ENCODE measurements around the gene LRP1.

Gene LRP1

DNA sequence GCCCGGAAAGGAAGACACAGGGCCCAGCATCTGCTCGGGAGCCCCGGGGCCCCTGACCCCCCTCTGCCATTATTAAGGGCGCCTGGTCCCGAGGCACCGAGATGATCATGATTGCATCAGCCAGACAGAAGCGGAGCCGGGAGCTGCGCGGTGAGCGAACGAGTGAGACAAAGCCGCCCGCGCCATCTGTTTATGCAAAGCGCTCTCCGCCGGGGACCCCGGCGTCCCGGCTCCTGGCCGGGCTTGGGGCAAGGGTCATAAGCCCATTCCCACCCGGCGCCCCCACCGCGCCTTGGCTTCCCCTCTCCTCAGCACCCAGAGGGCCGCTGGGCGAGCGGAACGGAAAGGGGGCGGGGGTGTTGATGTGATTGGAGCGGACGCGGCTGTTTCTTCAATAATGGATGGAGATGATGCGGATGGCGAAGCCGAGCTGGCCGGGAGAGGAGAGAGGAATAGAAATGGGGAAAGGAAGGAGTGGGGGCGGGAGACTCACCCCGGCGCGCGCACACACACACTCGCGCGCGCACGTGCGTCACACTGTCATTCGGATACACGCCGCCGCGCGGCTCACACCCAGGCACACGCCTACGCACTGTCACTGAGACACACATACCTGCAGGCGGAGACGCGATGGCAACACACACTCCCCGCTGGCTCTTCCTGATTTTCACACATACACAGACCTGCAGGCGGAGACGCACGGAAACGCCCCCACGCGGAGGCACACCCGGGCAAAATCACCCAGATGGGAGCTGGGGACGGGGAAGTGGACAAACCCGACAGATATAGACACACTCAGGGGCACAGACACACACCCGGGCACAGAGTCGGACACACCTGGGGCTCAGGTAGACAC lies 112.0 kb downstream of the LRP1 start:
- DNase-seq (ENCODE audit: insufficient read length, low spot score) (no peak), FAIRE-seq (no peak)
- no peak for TF ChIP-seq POLR2A (IDR thresholded peaks at IDR 0.05; ENCODE audit: low read depth, low read length)

DNA sequence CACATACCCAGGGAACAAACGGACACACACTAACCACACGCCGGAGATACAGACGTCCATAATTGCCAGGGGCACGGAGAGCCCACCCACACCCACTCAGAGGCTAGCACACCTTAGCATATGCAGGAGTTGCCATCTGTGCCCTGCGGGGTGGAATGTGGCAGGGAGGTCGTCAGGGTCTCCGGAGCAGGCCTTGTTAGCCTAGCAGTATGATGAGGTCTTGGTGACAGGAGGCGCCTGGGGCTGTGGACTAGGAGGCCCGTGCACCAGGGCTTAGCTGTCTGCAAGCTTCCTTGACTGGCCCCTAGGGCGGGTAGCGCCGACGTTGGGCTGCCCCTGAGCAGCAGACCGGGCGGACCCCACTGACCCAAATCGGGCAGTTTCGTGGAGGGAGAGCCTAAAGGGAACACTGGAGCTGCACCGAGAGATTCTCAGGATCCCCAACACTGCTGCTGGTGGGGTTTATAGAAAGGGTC lies 112.7 kb downstream of the LRP1 start:
- TF ChIP-seq POLR2A (IDR thresholded peaks at IDR 0.05; ENCODE audit: low read depth, low read length), result no peak
- no peak for FAIRE-seq
- DNase-seq (ENCODE audit: insufficient read length, low spot score), result no peak

DNA sequence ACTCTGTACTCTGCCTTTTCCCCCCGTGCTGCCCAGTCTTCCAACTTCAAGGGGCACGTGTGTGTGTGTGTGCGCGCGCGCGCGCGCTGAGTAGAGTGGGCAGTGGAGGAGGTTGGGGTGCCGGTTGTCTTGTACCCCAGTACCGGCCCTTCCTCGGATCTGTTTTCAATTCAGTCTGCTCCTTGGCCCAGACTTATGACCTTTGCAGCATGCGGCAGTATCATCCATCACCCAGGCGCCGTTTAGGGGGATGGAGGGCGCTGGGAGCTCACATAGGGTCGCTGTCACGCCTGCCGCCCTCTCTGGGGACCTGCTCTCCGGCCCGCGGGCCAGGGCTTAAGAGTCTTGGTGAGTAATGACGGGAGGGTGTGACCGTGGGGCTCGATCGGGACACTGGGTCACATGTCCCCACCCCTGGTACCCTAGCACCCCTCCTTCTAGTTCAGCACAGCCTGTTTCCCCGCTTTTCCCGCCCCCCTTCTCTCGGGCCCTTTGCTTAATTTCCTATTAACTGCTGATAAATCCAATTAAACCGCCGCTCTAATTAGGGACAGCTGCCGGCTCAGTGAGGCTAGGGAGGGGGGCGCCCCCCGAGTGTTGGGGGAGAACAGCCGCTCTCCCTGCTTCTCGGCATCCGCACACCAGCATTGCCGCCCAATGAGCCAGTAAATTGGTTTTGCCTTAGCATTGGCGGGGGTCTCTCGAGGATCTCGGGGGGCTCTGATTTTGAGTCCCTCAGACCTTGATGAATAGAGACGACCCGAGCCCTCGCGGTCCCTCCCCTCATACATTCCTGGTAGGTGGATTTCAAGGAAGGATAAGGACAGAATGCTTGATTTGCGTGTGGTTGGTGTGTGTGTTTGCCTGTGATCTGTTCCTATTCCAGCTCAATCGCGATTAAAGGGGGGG lies 113.4 kb downstream of the LRP1 start:
- no peak for FAIRE-seq
- TF ChIP-seq POLR2A (IDR thresholded peaks at IDR 0.05; ENCODE audit: low read depth, low read length), result no peak
- no peak for DNase-seq (ENCODE audit: insufficient read length, low spot score)

DNA sequence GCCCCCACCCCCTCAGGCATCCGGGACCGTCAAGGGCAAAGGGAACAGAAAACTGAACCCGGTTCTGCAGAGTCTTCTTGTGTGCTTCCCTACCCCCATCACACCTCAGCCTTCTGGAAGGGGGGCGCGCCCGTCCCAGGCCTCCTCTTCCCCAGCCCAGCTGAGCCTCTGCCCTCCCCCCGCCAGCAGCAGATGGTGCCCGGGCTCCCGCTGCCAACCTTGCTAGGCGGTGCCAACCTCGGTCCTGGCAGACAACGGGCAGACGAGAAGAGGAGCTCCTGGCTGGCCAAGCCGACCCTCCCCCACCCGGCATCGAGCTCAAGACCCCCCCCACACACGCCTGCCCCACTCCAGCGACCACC lies 114.0 kb downstream of the LRP1 start:
- DNase-seq (ENCODE audit: insufficient read length, low spot score) (no peak), FAIRE-seq (no peak)
- no peak for TF ChIP-seq POLR2A (IDR thresholded peaks at IDR 0.05; ENCODE audit: low read depth, low read length)

DNA sequence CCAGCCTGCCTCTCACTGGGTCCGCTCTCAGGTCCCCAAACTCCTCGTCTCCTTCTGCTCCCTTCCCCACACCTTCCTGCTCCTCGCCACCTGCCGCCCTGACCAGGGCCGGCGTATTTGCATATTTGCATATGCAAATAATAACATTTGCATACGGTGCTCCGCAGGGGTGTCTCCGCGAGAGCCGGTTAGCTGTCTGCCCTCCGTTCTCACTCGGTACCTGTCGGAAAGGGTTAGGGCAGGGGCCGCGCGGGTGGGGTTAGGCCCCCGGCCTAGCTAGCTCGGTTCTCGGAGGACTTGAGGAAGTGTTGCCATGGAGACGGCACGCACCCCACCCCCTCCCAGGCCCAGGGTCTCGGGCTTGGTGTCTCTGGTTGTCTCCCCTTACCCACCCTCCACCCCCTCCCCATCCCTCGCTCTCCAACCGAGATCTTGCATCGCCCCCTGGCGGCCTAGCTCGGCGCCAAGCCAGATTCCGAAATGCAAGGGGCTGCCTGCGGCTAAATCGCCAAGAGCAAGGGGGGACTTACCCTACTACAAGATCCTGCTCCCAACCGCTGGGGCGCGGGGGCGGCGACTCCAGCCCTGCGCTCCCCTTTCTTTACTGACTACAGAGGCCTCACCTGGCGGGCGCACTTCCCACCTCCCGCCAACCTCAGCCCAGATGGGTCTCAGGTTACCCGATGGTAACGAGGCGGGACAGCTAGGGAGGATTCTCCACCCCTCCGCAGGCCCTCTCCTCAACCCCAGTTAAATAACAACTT lies 114.6 kb downstream of the LRP1 start:
- no peak for TF ChIP-seq POLR2A (IDR thresholded peaks at IDR 0.05; ENCODE audit: low read depth, low read length)
- FAIRE-seq (no peak), DNase-seq (ENCODE audit: insufficient read length, low spot score) (no peak)

DNA sequence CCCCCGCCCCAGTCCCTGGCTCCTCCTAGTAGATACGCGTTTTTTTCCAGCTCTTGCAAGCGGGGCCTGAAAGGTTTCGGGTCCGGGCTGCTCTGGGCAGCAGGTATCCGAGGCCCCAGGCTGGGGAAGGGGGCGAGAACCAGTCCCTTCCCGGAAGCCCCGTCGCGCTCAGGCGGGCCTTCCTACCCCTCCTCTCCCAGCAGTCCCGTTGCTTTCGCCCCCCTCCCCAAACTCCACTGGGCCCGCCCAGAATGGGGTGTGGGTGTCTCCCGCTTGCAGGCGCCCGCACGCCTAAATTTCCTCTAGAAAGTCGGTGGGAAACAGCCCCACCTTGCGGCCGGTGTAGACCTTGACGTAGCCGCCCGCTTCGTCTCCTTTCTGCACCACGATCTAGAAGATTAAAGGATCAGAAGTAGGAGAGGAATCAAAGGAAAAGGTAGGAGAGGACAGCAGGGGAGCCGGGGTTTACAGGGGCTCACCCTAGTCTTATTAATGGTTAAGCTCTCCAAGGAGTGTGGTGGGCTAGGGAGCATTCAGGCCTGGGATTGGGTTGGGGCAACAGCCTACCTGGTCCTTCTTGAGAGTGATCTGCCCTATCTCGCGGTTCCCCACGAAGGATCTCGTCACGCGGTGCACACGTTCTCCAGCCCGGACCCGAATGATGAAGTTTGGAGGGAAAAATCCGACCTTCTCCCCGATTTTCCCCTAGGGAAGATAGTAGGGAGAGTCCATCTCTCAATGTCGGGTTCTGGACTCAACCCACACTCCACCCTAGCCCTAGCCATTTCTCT lies 115.4 kb downstream of the LRP1 start:
- DNase-seq (ENCODE audit: insufficient read length, low spot score), result no peak
- TF ChIP-seq POLR2A (IDR thresholded peaks at IDR 0.05; ENCODE audit: low read depth, low read length), result no peak
- no peak for FAIRE-seq

DNA sequence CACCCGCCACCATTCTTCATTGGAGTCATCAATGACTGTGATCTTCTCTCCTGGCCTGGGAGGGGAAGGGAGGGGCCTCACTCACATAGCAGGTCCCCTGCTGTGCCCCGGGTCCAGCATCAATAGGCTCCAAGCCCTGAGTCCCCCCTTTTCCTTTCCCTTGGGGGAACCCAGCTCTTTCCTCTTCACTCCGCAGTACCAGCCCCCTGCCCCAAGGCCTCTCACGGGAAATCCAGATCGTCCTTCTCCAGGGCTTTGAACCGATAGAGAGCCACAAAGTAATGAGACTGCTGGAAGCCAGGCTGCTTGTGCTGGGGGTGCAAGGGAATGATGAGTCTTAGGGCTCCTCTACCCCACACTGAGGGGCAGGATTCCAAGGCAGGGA lies 116.0 kb downstream of the LRP1 start:
- no peak for DNase-seq (ENCODE audit: insufficient read length, low spot score)
- FAIRE-seq, result no peak
- TF ChIP-seq POLR2A (IDR thresholded peaks at IDR 0.05; ENCODE audit: low read depth, low read length), result no peak

DNA sequence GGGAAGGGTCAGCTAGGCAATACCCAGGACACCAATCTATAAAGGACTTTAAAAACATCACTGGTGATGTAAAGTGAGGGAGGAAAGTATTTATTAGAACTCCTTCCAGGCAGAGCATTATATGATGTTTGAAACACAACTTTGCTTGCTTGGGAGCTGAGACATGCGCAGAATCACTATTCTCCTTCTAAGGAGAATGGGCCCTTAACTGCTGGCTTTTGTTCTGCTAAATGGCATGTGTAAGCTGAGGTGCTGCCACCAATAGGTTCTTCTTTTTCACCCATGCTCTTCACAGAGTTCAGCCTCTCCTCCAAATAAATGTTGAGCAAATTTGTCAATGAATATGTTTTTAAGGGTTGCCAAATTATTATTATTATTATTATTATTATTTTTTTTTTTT lies 118.8 kb downstream of the LRP1 start:
- FAIRE-seq (no peak), DNase-seq (ENCODE audit: insufficient read length, low spot score) (no peak)
- TF ChIP-seq POLR2A (IDR thresholded peaks at IDR 0.05; ENCODE audit: low read depth, low read length), result no peak

DNA sequence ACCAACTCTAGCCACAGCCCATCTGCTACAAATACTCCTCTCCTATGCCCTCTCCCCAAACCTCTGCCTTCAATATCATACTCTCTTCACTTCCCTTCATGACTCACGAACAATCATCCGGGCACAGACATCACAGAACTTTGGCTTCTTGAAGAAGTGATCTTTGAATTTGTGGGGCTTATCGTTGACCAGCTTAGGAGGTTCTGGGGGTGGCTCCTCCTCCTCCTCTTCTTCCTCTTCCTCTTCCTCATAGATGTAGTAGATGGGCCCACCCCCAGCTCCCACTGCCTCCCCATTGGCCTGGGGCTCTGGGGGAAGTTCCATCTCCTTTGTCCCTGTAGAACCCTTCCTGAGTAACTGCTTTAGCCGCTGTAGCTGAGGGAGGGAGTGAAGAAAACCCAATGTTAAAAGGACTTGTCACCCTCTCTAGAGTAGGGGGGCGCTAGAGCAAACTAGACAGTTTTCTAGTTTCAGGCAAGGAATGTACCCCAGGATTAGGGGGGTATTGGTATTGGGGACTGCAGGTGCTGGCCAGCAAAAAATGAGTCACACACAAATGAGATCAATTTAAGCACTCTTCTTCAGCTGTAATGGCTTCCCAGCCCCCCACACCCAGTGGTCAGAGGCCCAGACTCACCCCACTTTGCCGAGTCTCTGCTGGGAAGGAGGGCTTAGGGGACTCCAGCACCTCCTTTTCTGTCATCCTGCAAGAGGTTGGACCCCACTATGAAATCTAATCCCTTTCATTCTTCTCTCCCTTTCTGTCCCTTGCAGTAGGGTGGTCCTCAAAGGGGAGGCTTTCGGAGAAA lies 120.9 kb downstream of the LRP1 start:
- TF ChIP-seq POLR2A (IDR thresholded peaks at IDR 0.05; ENCODE audit: low read depth, low read length), result no peak
- FAIRE-seq, result no peak
- no peak for DNase-seq (ENCODE audit: insufficient read length, low spot score)

DNA sequence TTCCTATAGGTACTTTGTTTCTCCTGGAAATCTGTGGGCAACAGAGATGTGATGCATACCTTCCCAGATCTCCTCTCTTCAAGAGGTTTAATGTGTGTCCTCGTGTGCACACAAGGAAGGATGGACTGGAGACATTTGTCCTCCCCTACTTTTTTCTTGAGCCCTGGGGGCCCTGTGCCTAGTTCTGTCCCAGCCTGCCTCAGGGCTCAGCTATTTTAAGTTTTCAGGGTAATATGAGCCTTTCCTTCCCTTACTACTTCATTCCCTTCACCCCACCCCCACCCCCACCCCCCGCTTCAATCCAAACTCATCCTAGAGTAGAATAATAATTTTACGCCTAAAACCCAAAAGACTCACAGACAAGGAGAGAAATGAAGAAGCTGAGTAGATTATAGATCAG lies 122.3 kb downstream of the LRP1 start:
- FAIRE-seq (no peak), DNase-seq (ENCODE audit: insufficient read length, low spot score) (no peak)
- TF ChIP-seq POLR2A (IDR thresholded peaks at IDR 0.05; ENCODE audit: low read depth, low read length), result no peak

DNA sequence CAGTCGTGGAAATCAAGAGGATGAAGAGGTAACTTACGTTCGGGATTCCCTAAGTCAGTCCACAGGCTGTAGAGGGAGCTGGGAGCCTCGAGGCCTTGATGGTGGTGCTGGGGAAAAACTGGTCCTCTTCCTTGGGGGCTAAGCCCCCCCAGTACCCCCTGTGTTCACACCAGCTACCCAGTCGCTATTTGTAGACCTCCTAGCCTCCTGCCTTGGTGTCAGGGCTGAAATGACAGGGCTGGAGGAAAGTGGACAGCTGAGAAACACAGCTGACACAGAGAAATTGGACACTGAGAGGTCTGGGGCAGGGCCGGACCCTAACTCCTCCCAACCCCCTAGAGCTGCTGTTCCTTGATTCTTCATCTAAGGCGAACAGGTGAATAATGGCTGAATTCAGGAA lies 122.7 kb downstream of the LRP1 start, which contains the start of gene STAC3:
STAC3 (minus strand) TSS at position 232 of the 400 bp plus-strand sequence. CDS start 1,551 bp downstream, outside the sequence.
- no peak for TF ChIP-seq POLR2A (IDR thresholded peaks at IDR 0.05; ENCODE audit: low read depth, low read length)
- no peak for FAIRE-seq
- no peak for DNase-seq (ENCODE audit: insufficient read length, low spot score)
